HG02759 (cell line): Measurements from ENCODE around the gene MYPOP.
"Not testable (repeated sequence)": the region's sequence is repeated elsewhere in the genome, so short reads cannot be mapped to it uniquely, and the experiment has no call there.

Experiments
- ATAC-seq: cut with Tn5 transposase; IDR thresholded peaks from one replicate; pipeline ENCODE4 v1.9.1; 2021; ENCODE audit warnings: mild to moderate bottlenecking, moderate library complexity; ENCODE audit not compliant: unreplicated experiment

MYPOP gene

GRCh38 chr19:45908956-45909355 is 6.5 kb upstream of the MYPOP start:
- no peak for ATAC-seq

GRCh38 chr19:45906221-45906620 is 3.8 kb upstream of the MYPOP start:
- no peak for ATAC-seq

- ATAC-seq, result no peak
Observed at GRCh38 chr19:45905011-45905410, 2.6 kb upstream of the MYPOP start.

GRCh38 chr19:45902651-45903625 is 525 bp upstream of the MYPOP start:
- ATAC-seq, result peak; percentile 89

- no peak for ATAC-seq
Observed at GRCh38 chr19:45901432-45901911, 941 bp downstream of the MYPOP start.

- ATAC-seq, result no peak
Observed at GRCh38 chr19:45900738-45901431, 1.5 kb downstream of the MYPOP start.

- ATAC-seq, result no peak
Observed at GRCh38 chr19:45899919-45900589, 2.4 kb downstream of the MYPOP start.

GRCh38 chr19:45899253-45899652 is 3.2 kb downstream of the MYPOP start:
- ATAC-seq, result no peak

GRCh38 chr19:45897261-45897812 is 5.1 kb downstream of the MYPOP start:
- ATAC-seq, result no peak

GRCh38 chr19:45895983-45896599 is 6.3 kb downstream of the MYPOP start:
- ATAC-seq, result not testable (repeated sequence)

GRCh38 chr19:45895519-45895972 is 6.9 kb downstream of the MYPOP start:
- no peak for ATAC-seq

GRCh38 chr19:45890877-45891276 is 11.5 kb downstream of the MYPOP start:
- no peak for ATAC-seq

- no peak for ATAC-seq
Observed at GRCh38 chr19:45889210-45889885, 13.1 kb downstream of the MYPOP start.

- no peak for ATAC-seq
Observed at GRCh38 chr19:45887200-45887710, 15.2 kb downstream of the MYPOP start.

- peak; percentile 59 for ATAC-seq
Observed at GRCh38 chr19:45886427-45887199, 15.8 kb downstream of the MYPOP start.

GRCh38 chr19:45885556-45886426 is 16.6 kb downstream of the MYPOP start, which contains the start of gene IRF2BP1:
TSS of gene IRF2BP1 (minus strand) at chr19:45886141. CDS start at chr19:45885774, 367 bp downstream.
- ATAC-seq, result peak; percentile 55

GRCh38 chr19:45884682-45885555 is 17.5 kb downstream of the MYPOP start:
- no peak for ATAC-seq
